Smooth muscle cell (in vitro differentiated cells): ENCODE results near the gene NOVA2. TPM values are rescaled to one million over a fixed set of nuclear protein-coding genes. Genes with fewer than 3 reads are reported as not detected.

Experiments
- DNase-seq: peaks from one replicate; lab custom pipeline; 2025; ENCODE audit not compliant: unreplicated experiment; lab: John Stamatoyannopoulos, UW
- H2AFZ ChIP-seq: fragments of 200-600 bp; sonication (generic); 2 replicates; pipeline ENCODE4 v1.6.0; 2016; ENCODE audit warnings: antibody characterized with exemption, low read depth, mild to moderate bottlenecking
- H3F3A ChIP-seq: fragments of 200-600 bp; sonication (generic); 2 replicates; pipeline ENCODE4 v1.6.0; 2017; ENCODE audit warnings: antibody characterized with exemption, low read depth
- H3K27ac ChIP-seq: fragments of 200-600 bp; sonication (generic); 2 replicates; pipeline ENCODE4 v1.5.1; 2016; ENCODE audit warnings: low read depth, mild to moderate bottlenecking
- H3K27me3 ChIP-seq: fragments of 200-600 bp; sonication (generic); 2 replicates; pipeline ENCODE4 v1.6.1; 2016; ENCODE audit warnings: low read depth, mild to moderate bottlenecking
- H3K36me3 ChIP-seq: fragments of 200-600 bp; sonication (generic); 2 replicates; pipeline ENCODE4 v1.5.1; 2016; ENCODE audit warnings: low read depth
- H3K4me1 ChIP-seq: fragments of 200-600 bp; sonication (generic); 2 replicates; pipeline ENCODE4 v1.5.1; 2016; ENCODE audit warnings: low read depth
- H3K4me2 ChIP-seq: fragments of 200-600 bp; sonication (generic); 2 replicates; pipeline ENCODE4 v1.6.0; 2016; ENCODE audit warnings: mild to moderate bottlenecking
- H3K4me3 ChIP-seq: fragments of 200-600 bp; sonication (generic); 2 replicates; pipeline ENCODE4 v1.5.1; 2016; ENCODE audit warnings: mild to moderate bottlenecking
- H3K79me2 ChIP-seq: fragments of 200-600 bp; sonication (generic); 2 replicates; pipeline ENCODE4 v1.6.0; 2016; ENCODE audit warnings: low read depth, mild to moderate bottlenecking
- H3K9ac ChIP-seq: fragments of 200-600 bp; sonication (generic); 2 replicates; pipeline ENCODE4 v1.6.0; 2016; ENCODE audit warnings: low read depth
- H3K9me3 ChIP-seq: fragments of 200-600 bp; sonication (generic); replicated peaks from 2 replicates; pipeline ENCODE4 v1.5.1; 2016; ENCODE audit warnings: low read depth
- H4K20me1 ChIP-seq: fragments of 200-600 bp; sonication (generic); 2 replicates; pipeline ENCODE4 v1.6.0; 2016; ENCODE audit warnings: low read depth
- CTCF ChIP-seq: fragments of 200-600 bp; sonication (generic); IDR thresholded peaks from 2 replicates; pipeline ENCODE4 v1.5.1; 2017; ENCODE audit warnings: borderline replicate concordance, mild to moderate bottlenecking, antibody characterized with exemption; ENCODE audit not compliant: insufficient read depth, poor library complexity, severe bottlenecking
- WGBS: methylation state at CpG from one replicate; pipeline ENCODE4 v1.1.7; 2016; ENCODE audit warnings: low lambda C conversion rate; 5-methylcytosine and 5-hydroxymethylcytosine counted together
- polyA plus RNA-seq: library from polyadenylated mRNA; unstranded; fragments of >200 nt; fragmentation: Nextera tagmentation; extraction: Ambion mirVana; gene quantifications from 2 replicates; pipeline ENCODE4 v1.2.1, GENCODE V29; 2016
- total RNA-seq: library from RNA; depleted of rRNA; stranded (reverse); fragments of >200 nt; gene quantifications from 2 replicates; pipeline ENCODE4 v1.2.3, GENCODE V29; 2014

Gene NOVA2
- total and polyA plus RNA-seq, 2 experiments from 2014 or later = 0.04 to 0.24 TPM

DNA sequence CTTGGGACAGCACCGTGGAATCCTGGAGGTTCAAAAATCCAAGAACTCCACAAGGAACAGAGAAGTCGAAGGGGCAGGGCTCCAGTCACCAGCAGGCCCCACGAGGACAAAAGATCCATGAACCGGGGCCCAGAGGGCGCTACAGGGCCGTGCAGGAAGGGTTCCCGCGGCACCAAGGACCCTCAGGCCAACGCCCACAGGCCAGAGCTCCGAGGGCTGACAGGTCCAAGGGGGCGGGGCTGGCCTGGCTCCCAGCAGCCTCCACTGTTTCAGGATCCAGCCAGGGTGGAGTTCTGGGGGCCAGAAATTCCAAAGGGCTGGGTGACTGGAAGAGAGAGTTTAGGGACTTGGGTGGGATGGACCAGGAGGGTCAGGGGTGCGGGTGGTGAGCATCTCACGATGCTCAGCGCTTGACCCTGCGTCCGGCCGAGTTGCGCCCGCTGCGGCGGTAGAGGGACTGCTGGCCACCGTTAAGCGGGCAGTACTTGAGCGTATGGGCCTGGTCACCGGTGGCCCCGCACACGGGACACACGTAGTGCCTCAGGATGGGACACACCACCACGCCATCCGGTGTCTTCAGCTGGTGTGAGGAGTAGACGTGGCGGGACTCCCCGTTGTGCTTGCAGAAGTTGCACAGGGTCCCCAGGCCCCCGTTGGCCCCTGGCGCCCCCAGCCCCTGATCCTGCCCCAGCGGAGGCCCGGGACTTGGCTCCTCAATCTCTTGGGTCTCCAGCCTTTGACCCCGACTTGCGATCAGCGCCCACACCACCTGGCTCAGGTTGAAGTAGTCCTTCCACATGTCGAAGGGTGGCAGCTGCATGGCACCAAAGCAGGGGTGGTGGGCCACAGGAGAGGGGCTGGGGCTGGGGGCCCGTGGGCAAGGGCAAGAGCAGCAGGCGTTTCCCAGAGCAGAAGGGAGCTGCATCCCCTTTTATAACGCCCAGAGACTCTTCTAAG is 59.5 kb downstream of the NOVA2 start, which contains the start of gene NANOS2:
Gene NANOS2 (minus strand): TSS at position 905 of the 957 bp plus-strand sequence. CDS start 85 bp downstream, at position 820.
- 76% methylated on average over 41 of the region's 44 CpGs for WGBS
- Histone ChIP-seq H2AFZ (no peak within 1 kb of the TSS), H3K9ac (no peak within 1 kb of the TSS), H3K27ac (no peak within 1 kb of the TSS), H4K20me1 (no peaks in the 10 kb centered on the region), H3K79me2 (no peaks in the 10 kb centered on the region), H3K9me3 (no peaks in the 10 kb centered on the region), H3K4me3 (no peak within 1 kb of the TSS), H3K36me3 (no peaks in the 10 kb centered on the region), H3K4me2 (no peak within 1 kb of the TSS), H3F3A (no peaks in the 10 kb centered on the region), H3K4me1 (no peaks in the 10 kb centered on the region), H3K27me3 (no peaks in the 10 kb centered on the region)
- DNase-seq = no peak
- TF ChIP-seq CTCF = no peak

- H3K4me3 ChIP-seq = no peak overlapping the region
- WGBS = 88% methylated on average over 8 of the region's 8 CpGs
- no peaks in the 10 kb centered on the region for H3K27me3 ChIP-seq
- H3K9ac ChIP-seq = no peak overlapping the region
- TF ChIP-seq CTCF = no peak
- no peak for DNase-seq
- no peaks in the 10 kb centered on the region for H3K79me2 ChIP-seq
- H2AFZ ChIP-seq = no peak overlapping the region
- no peaks in the 10 kb centered on the region for H4K20me1 ChIP-seq
- no peaks in the 10 kb centered on the region for H3K4me1 ChIP-seq
- no peak overlapping the region for H3K27ac ChIP-seq
- no peaks in the 10 kb centered on the region for H3K36me3 ChIP-seq
- H3F3A ChIP-seq = no peaks in the 10 kb centered on the region
- no peak overlapping the region for H3K4me2 ChIP-seq
- no peaks in the 10 kb centered on the region for H3K9me3 ChIP-seq
These were observed 62.4 kb downstream of the NOVA2 start for GRCh38 chr19:45911291-45911690.

DNA sequence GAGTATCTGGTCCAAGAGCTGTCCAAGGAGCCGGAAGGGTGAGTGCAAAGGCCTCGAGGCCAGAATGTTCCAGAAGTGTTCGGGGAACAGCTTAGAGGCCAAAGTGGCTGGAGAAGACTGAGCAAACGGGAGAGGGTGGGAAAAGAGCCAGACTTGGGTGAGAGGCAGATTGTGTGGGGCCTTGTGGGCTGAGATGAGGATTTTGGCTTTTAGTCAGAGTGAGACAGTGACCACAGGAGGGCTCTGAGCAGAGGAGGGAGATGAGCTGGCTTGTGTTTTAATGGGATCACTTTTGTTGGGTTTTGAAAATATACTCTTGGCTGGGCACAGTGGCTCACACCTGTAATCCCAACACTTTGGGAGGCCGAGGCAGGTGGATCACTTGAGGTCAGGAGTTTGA is 64.7 kb downstream of the NOVA2 start:
- H3K27me3 ChIP-seq = no peaks in the 10 kb centered on the region
- H3K79me2 ChIP-seq = no peaks in the 10 kb centered on the region
- no peak overlapping the region for H2AFZ ChIP-seq
- H3F3A ChIP-seq = no peaks in the 10 kb centered on the region
- no peaks in the 10 kb centered on the region for H3K4me1 ChIP-seq
- H3K4me3 ChIP-seq = no peak overlapping the region
- TF ChIP-seq CTCF = no peak
- no peaks in the 10 kb centered on the region for H3K36me3 ChIP-seq
- WGBS = 67% methylated on average over 5 of the region's 5 CpGs
- no peak overlapping the region for H3K4me2 ChIP-seq
- no peak overlapping the region for H3K9ac ChIP-seq
- H3K27ac ChIP-seq = no peak overlapping the region
- no peak for DNase-seq
- H3K9me3 ChIP-seq = no peaks in the 10 kb centered on the region
- no peaks in the 10 kb centered on the region for H4K20me1 ChIP-seq
